ENCODE measurements around the gene KRT26.
"Not testable (repeated sequence)": the region's sequence is repeated elsewhere in the genome, so short reads cannot be mapped to it uniquely, and the experiment has no call there.

KRT26 gene

GRCh38 chr17:40755231-40755630 is 16.8 kb downstream of the KRT26 start, which contains the start of gene KRT25:
KRT25 (minus strand) TSS chr17:40755331; CDS start chr17:40755271, 60 bp downstream.
- TF ChIP-seq, protein P1, sequence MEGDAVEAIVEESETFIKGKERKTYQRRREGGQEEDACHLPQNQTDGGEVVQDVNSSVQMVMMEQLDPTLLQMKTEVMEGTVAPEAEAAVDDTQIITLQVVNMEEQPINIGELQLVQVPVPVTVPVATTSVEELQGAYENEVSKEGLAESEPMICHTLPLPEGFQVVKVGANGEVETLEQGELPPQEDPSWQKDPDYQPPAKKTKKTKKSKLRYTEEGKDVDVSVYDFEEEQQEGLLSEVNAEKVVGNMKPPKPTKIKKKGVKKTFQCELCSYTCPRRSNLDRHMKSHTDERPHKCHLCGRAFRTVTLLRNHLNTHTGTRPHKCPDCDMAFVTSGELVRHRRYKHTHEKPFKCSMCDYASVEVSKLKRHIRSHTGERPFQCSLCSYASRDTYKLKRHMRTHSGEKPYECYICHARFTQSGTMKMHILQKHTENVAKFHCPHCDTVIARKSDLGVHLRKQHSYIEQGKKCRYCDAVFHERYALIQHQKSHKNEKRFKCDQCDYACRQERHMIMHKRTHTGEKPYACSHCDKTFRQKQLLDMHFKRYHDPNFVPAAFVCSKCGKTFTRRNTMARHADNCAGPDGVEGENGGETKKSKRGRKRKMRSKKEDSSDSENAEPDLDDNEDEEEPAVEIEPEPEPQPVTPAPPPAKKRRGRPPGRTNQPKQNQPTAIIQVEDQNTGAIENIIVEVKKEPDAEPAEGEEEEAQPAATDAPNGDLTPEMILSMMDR (IDR thresholded peaks at IDR 0.05), result no peak
- no peak within 1 kb of the TSS for H3K9ac ChIP-seq
- no peaks in the 10 kb centered on the region for H3K9me3 ChIP-seq (ENCODE audit: control insufficient read depth, low read length)
- H3K27me3 ChIP-seq (ENCODE audit: control insufficient read depth, insufficient read depth, low read length), result no peaks in the 10 kb centered on the region
- no peaks in the 10 kb centered on the region for H3K4me1 ChIP-seq
- H3K4me3 ChIP-seq (ENCODE audit: low read depth, low read length), result no peak within 1 kb of the TSS
- no peaks in the 10 kb centered on the region for H3K79me2 ChIP-seq
- no peak within 1 kb of the TSS for H3K27ac ChIP-seq
- no peak within 1 kb of the TSS for H2AFZ ChIP-seq
- H3K36me3 ChIP-seq (ENCODE audit: control insufficient read depth, insufficient read depth, low read length), result no peaks in the 10 kb centered on the region
- no peak within 1 kb of the TSS for H3K4me2 ChIP-seq (ENCODE audit: low read length)

DNA sequence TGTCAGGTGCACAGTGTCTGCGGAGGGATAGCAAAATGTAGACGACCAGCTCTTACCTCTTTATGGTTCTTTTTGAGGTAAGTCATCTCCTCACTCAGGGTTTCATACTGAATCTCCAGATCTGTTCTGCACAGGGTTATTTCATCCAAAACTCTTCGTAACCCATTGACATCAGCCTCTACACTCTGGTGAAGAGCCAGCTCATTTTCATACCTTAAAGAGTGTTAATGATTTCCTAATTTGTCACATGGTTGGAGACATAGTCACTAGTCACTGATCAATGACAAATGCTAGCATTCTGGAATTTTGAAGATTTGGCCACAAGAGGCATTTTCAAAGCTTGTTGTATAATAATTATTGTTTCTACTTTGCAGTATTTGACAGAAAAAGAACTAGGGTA is 18.2 kb downstream of the KRT26 start:
- no peak overlapping the region for H3K4me3 ChIP-seq (ENCODE audit: low read depth, low read length)
- H3K27ac ChIP-seq, result no peak overlapping the region
- TF ChIP-seq, protein P1 (IDR thresholded peaks at IDR 0.05), result no peak
- H2AFZ ChIP-seq, result no peak overlapping the region
- H3K36me3 ChIP-seq (ENCODE audit: control insufficient read depth, insufficient read depth, low read length), result no peaks in the 10 kb centered on the region
- no peaks in the 10 kb centered on the region for H3K79me2 ChIP-seq
- no peaks in the 10 kb centered on the region for H3K4me1 ChIP-seq
- H3K4me2 ChIP-seq (ENCODE audit: low read length), result no peak overlapping the region
- H3K9ac ChIP-seq, result no peak overlapping the region
- H3K27me3 ChIP-seq (ENCODE audit: control insufficient read depth, insufficient read depth, low read length), result no peaks in the 10 kb centered on the region
- no peaks in the 10 kb centered on the region for H3K9me3 ChIP-seq (ENCODE audit: control insufficient read depth, low read length)

DNA sequence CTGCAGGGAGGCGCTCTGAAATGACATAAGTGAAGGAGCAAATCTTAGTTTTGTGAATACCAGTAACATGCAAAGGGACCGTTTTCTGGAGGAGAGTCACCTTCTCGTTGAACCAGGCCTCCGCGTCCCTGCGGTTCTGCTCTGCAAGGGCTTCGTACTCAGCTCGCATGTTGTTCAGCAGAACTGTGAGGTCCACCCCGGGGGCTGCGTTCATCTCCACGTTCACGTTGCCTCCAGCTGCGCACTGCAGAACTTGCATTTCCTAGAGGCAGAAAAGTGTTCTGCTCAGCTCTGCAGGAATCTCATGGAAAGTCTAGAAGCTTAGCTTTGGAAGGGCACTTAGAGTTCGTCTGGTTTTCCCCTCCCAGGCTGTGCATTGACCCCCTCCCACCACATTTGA is 20.9 kb downstream of the KRT26 start:
- H3K9me3 ChIP-seq (ENCODE audit: control insufficient read depth, low read length), result no peaks in the 10 kb centered on the region
- H2AFZ ChIP-seq, result no peak overlapping the region
- no peaks in the 10 kb centered on the region for H3K36me3 ChIP-seq (ENCODE audit: control insufficient read depth, insufficient read depth, low read length)
- no peak overlapping the region for H3K27ac ChIP-seq
- H3K4me2 ChIP-seq (ENCODE audit: low read length), result no peak overlapping the region
- TF ChIP-seq, protein P1 (IDR thresholded peaks at IDR 0.05), result no peak
- no peaks in the 10 kb centered on the region for H3K27me3 ChIP-seq (ENCODE audit: control insufficient read depth, insufficient read depth, low read length)
- no peak overlapping the region for H3K9ac ChIP-seq
- H3K4me1 ChIP-seq, result no peaks in the 10 kb centered on the region
- no peak overlapping the region for H3K4me3 ChIP-seq (ENCODE audit: low read depth, low read length)
- H3K79me2 ChIP-seq, result no peaks in the 10 kb centered on the region

DNA sequence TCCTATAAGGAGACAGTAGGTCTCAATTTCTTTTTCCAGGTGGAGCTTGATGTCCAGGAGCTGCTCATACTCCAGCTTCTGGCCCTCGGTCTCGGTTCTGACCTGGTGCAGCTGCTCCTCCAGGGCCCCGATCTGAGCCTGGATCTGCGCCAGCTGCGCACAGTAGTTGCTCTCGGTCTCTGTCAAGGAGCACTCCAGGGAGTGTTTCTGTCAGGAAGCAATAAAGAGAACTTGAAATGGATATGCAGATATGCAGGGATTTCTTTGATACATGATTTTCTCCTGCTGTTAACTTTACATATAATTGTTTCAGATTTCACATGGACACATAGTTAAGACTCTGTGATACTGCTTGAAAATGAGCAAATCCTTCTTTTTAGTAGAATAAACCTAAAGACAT is 21.6 kb downstream of the KRT26 start:
- no peaks in the 10 kb centered on the region for H3K4me1 ChIP-seq
- TF ChIP-seq, protein P1 (IDR thresholded peaks at IDR 0.05), result no peak
- no peaks in the 10 kb centered on the region for H3K79me2 ChIP-seq
- H3K27me3 ChIP-seq (ENCODE audit: control insufficient read depth, insufficient read depth, low read length), result no peaks in the 10 kb centered on the region
- no peak overlapping the region for H3K4me3 ChIP-seq (ENCODE audit: low read depth, low read length)
- H2AFZ ChIP-seq, result no peak overlapping the region
- no peak overlapping the region for H3K9ac ChIP-seq
- H3K9me3 ChIP-seq (ENCODE audit: control insufficient read depth, low read length), result no peaks in the 10 kb centered on the region
- no peak overlapping the region for H3K4me2 ChIP-seq (ENCODE audit: low read length)
- H3K36me3 ChIP-seq (ENCODE audit: control insufficient read depth, insufficient read depth, low read length), result no peaks in the 10 kb centered on the region
- no peak overlapping the region for H3K27ac ChIP-seq

DNA sequence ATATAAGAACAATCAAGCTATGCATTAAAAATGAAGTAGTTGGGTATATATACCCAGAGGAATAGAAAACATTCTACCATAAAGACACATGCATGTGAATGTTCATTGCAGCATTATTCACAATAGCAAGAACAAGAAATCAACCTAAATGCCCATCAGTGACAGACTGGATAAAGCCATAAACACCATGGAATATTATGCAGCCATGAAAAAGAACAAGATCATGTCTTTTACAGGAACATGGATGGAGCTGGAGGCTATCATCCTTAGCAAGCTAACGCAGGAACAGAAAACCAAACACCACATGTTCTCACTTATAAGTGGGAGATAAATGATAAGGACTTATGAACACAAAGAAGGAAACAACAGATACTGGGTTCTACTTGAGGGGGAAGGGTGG is 23.3 kb downstream of the KRT26 start:
- H2AFZ ChIP-seq; H3K79me2 ChIP-seq; H3K36me3 ChIP-seq (ENCODE audit: control insufficient read depth, insufficient read depth, low read length); H3K4me1 ChIP-seq; H3K27ac ChIP-seq; H3K4me2 ChIP-seq (ENCODE audit: low read length); H3K27me3 ChIP-seq (ENCODE audit: control insufficient read depth, insufficient read depth, low read length); H3K9ac ChIP-seq; H3K9me3 ChIP-seq (ENCODE audit: control insufficient read depth, low read length); H3K4me3 ChIP-seq (ENCODE audit: low read depth, low read length): not testable (repeated sequence)
